Tongue (tissue), 2 donors: ENCODE data around the gene MIA. TPM values are rescaled to one million over a fixed set of nuclear protein-coding genes. Genes with fewer than 3 reads are reported as not detected.
"Not testable (repeated sequence)": the region's sequence is repeated elsewhere in the genome, so short reads cannot be mapped to it uniquely, and the experiment has no call there.

ENCODE experiments used
- DNase-seq: peaks from one replicate; pipeline ENCODE4 v3.0.0-alpha.2; 2015
- total RNA-seq: library from RNA; depleted of rRNA; stranded (reverse); fragments of >200 nt; gene quantifications from one replicate; pipeline ENCODE4 v1.2.3, GENCODE V29; 2014

MIA gene
- 1.9 TPM for total RNA-seq

DNA sequence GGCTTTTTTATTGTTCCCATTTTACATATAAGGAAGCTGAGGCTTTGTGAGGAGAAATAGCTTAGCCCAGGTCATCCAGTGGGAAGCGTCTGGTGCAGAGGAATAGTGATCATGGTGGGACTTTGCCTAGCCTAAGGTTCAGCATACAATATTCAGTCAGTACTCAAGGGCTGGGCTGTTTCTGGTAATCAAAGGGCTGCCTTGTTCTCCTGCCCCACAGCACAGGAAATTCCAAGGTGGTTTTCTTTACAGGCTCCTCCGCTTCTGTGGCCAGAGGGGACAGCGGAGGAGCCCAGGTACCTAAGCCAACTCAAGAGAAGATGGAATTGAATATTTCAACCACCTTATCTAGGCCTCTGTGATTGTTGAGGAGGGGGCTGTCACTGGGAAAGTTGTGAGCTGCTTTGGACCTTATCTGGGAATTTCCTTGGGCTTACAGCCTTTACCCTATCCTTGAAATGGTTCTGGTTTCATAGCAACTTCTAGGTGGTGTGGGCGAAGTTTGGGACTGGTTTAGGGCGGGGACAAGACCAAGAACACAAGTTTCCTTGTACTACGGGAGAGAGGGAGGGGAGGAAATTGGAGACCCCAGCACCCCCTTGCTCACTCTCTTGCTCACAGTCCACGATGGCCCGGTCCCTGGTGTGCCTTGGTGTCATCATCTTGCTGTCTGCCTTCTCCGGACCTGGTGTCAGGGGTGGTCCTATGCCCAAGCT is at the start of gene MIA:
Gene MIA, plus strand, starts transcription at position 606 of the 716 bp plus-strand sequence. Its CDS starts 22 bp downstream, at position 628.
- DNase-seq: no peak

DNA sequence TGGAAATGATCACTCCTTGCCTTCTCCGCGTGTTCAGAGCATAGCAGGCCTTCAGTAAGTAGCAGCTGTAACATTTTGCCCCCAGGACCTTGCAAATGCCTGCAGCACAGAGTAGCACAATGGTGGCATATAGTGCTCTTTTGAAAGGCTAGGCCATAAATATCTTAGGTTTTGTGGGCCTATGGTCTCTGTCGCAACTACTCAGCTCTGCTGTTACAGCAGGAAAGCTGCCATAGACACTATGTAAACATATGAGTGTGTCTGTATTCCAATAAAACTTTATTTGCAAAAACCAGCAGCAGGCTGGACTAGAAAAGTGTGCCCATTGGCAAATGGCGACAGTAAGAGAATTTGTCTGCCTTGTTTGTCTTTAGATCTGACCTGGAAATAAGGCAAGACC is 49.0 kb upstream of the MIA start:
- DNase-seq: no peak

DNA sequence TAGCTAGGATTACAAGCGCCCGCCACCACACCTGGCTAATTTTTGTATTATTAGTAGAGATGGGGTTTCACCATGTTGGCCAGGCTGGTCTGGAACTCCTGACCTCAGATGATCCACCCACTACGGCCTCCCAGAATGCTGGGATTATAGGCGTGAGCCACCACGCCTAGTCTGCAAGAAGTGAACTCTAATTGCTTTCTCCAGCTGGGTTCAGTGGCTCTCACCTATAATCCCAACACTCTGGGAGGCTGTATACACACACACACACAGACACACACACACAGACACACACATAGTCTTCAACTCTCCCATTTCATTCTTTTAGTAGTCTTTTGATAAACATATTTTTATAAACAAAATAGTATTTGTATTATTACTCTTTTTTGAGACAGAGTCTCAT is 45.3 kb upstream of the MIA start:
- DNase-seq: not testable (repeated sequence)

DNA sequence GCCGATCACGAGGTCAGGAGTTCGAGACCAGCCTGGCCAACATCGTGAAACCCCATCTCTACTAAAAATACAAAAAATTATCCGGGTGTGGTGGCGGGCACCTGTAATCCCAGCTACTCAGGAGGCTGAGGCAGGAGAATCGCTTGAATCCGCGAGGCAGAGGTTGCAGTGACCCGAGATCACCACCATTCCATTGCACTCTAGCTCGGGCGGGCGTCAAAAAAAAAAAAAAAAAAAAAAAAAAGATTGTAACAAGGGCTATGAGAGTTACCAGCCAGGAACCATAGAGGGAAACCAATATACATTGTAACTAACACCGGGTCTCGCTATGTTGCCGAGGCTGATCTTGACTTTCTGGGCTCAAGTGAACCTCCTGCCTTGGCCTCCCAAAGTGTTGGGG is 43.0 kb upstream of the MIA start:
- not testable (repeated sequence) for DNase-seq

DNA sequence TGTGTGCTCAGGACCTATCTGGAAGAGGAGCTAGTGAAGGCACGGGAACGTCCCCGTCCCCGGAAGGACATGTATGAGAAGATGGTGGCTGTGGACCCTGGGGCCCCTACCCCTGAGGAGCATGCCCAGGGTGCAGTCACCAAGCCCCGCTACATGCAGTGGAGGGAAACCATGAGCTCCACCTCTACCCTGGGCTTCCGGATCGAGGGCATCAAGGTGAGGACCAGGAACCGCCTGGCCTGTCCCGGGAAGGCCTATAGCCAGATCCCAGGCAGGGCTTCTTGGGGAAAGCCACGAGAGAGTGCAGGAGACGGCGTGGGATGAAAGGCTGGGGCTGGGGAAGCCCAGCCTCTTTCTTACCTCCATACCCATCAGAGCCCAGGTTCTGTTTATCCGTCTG is 42.2 kb upstream of the MIA start:
- no peak for DNase-seq

DNA sequence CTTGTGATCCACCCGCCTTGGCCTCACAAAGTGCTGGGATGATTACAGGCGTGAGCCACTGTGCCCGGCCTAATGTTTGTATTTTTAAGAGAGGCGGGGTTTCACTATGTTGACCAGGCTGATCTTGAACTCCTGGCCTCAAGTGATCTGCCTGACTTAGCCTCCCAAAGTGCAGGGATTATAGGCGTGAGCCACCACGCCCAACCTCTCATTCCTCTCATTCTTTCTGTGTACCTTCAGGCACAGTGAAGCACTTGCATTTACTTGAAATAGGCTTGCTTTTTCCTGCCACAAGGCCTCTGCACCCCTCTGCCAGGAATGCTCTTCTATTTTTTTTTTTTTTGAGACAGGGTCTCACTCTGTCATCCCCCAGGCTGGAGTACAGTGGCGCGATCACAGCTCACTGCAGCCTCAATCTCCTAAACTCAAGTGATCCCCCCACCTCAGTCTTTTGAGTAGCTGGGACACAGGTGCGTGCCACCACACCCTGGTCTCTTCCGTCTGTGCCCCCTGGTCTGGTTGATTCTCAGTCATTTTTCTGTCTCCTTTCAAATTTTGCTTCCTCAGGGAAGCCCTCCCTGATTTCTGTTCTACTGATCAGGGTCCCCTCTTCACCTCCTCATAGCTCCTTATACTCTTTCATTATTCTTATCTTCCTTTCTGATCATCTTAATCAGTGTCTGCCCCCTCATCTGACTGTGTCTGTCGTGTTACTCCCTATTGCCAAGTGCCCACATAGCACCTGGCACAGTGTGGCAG is 40.1 kb upstream of the MIA start:
- DNase-seq: no peak

DNA sequence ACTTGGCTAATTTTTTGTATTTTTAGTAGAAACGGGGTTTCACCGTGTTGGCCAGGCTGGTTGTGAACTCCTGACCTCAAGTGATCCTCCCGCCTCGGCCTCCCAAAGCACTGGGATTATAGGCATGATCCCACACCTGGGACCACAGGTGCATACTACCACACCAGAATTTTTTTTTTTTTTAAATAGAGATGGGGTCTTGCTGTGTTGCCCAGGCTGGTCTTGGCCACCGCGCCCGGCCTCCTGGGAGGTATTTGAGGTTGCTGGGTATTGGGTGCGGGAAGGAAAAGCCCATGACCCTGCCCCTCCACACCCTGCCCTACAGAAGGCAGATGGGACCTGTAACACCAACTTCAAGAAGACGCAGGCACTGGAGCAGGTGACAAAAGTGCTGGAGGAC is 38.7 kb upstream of the MIA start:
- DNase-seq: no peak

- no peak for DNase-seq
Measured at GRCh38 chr19:40737102-40737644, 38.1 kb upstream of the MIA start.

DNA sequence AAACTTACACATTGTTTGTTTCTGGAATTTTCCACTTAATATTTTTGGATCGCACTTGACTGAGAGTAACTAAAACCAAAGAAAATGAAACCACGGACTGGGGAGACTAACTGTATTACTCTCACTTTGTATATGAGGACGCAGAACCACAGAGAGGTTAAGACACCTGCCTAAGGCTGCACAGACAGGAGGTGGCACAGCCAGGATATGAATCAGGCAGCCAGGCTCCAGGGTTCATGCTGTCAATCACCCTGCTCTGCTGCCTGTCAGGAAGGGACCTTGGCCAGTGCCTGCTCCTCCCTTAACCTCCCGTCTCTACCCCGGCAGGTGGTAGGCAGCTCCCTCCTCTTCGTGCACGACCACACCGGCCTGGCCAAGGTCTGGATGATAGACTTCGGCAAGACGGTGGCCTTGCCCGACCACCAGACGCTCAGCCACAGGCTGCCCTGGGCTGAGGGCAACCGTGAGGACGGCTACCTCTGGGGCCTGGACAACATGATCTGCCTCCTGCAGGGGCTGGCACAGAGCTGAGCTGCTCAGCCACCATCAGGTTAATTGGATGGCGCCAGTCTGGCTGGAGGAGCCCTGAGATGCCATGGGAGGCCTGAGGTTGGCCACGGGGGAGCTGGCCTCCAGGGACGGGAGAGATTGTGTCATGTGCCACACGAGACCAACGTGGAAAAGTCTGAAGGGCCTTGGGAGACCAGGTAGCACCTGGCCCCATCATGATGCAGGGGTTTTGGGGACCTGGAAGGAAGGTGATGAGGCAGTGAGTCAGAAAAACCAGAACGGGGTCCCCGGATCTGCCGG is 36.1 kb upstream of the MIA start:
- DNase-seq: no peak

GRCh38 chr19:40739871-40740703 is 35.2 kb upstream of the MIA start:
- no peak for DNase-seq

DNA sequence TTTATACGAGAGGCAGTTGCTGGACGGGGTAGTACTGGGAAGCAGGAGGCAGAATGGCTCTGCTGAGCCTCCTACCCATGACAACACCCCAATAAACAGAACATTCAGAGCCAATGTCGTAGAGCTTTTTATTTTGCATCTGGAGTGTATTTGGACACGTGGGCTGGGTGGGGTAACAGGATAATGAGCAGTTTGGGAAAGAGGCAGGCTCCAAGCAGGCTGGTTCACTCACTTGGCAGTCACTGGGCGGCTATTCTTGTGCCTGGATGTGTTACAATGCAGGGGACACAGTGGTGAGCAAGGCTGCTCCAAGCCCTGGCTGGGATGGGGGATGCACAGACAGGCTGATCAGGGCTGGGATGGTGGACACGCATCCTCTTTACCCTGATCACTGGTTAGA is 34.6 kb upstream of the MIA start:
- DNase-seq: no peak

DNA sequence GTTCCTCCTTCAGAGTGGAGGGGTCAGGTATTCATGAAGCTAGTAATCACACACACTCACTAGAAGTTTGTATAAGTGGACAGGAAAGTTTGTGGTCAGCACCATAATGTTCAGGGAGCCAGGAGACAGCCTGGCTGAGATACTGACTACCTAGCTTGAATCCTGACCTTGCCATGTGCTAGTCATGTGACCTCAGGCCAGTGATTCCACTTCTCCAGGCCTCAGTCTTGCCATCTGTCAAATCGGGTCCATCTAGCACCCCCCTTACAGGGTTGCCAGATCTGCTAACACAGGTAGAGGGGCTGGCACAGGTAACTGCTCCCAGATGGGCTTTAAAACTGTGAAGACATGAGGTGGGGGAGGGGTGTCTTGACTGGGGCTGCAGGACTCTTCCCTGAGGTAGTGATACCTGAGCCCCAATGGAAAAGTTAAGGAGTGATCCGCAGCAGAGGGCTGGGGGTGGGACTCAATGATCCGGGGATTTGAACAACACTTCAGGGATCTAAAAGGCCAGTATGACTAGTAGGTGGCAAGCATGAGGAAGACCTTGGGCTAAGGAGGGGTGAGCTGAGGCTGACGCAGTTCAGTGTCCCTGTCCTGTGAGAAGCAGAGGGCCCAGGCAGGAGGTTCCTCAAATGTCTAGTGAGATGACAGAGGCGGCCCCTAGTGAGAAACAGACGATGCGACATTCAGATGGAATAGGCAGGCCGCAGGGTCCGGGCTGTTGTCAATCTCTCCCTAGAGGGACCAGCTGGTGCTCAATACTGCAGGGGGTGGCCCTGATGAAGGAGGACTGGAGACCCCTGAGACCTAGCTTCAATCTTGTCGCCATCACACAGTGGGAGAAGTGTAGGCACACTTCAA is 33.6 kb upstream of the MIA start:
- no peak for DNase-seq

- DNase-seq: no peak
Measured at GRCh38 chr19:40742477-40742876, 32.8 kb upstream of the MIA start.

DNA sequence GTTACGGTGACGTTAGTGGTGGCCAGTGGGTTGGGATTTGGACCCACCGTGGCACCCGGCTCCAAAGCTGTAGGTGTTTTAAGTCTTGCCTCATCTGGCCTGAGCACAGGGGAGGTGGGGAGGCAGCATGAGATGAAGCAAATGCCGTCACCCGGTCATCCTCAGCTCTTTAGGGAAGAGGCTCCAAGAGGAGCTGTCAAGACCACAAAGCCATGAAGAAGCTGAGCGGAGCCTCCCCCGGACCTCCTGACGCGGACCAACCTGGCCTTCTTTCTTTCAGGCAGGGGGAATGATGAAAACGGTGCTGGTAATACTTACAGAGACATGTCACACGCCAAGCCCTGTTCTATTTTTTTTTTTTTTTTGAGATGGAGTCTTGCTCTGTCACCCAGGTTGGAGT is 32.4 kb upstream of the MIA start:
- no peak for DNase-seq

DNA sequence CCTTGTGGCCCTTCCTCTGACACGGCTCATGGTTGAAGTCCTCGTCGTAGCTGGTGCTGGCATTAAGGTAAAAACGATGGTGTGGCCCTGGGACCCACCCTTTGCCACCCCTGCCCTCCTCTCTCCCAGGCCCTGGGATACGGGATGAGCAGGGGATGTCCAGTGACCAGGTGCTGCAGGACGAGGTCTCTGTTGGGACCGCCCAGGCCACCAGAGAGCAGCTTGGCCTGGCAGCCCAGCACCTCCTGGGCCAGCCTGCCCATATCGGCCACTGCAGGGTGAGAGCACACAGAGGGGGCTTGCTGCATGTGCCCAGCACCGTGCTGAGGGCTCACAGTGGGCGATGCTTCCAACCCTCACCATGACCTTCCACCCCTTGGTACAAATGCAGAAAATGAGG is 31.4 kb upstream of the MIA start:
- DNase-seq: no peak

DNA sequence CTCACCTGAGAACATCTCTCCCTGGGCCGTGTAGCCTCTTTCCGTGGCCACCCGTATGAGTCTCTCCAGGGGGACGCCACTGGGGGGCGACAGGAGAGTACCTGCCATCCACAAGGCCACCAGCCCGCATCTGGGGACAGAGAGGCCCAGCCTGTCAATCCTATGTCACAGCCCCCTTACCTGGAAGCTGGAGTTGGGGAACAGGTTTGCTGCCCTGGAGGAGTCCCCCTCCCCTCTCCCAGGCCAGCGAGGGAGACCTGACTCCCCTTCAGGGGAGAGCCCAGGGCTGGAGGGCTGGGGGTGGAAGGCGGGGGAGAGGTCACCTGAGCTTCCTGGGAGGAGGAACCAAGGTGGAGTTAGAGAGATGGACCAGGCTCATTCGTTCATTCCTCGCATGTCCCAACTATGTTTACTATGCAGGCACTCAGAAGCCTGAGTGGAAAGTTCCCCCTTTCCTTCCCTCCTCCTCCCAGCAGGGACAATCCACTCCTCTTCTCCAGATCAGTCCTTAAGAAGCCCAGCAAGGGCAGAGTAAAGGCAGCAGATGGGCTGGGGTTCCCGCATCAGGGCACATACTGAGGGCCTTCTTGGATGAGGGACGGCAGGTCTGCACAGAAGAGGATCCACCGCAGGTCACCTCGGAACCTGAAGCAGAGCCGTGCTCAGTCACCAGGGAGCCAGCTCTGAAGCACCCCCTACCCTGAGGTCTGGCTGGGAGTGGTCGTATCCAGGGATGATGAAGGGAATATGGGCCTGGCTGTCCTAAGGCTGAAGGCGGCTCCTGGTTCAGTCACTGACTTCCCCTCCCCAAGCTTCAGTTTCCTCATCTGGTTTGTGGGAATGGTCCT is 30.5 kb upstream of the MIA start:
- no peak for DNase-seq

- no peak for DNase-seq
Measured at GRCh38 chr19:40745402-40745780, 29.9 kb upstream of the MIA start.

GRCh38 chr19:40747536-40747935 is 27.8 kb upstream of the MIA start:
- no peak for DNase-seq

GRCh38 chr19:40750058-40750873 is 25.1 kb upstream of the MIA start, which contains the start of gene ACTMAP:
ACTMAP (minus strand) TSS chr19:40750477; CDS start chr19:40749803, 674 bp downstream.
- peak; percentile 100 for DNase-seq
